ENCODE measurements around the gene TESK1. TPM values are rescaled to one million over a fixed set of nuclear protein-coding genes. Genes with fewer than 3 reads are reported as not detected.

TESK1 gene
- total RNA-seq, result 10 to 100 TPM; 23.2 to 44.3 (median 37.6) TPM

- DNase-seq, result peak; percentile 86 to 88
- Histone ChIP-seq H3K9me3 (no peaks in the 10 kb centered on the region), H3K4me1 (peaks cover 12 to 21% of the 10 kb centered on the region in 2 donors), H3K4me3 (replicated peaks in 1 of 3) (peak within 1 kb of the TSS; percentile 53 to 91 (median 76)), H3K36me3 (peaks cover 15 to 16% of the 10 kb centered on the region in 2 donors), H3K27me3 (no peaks in the 10 kb centered on the region), H3K27ac (peak within 1 kb of the TSS; percentile 81 to 93 (median 87))
- intact Hi-C loops (cut with DNase I), result loop anchor here (5.0 kb wide), 2 partner anchors 43 to 128 kb away; partner anchors contain the start of genes CREB3 and TLN1
- TF ChIP-seq CTCF (IDR thresholded peaks at IDR 0.05) (no peak), POLR2A (IDR thresholded peaks at IDR 0.05) (peak in 1 of 2 donors; percentile 46)
- WGBS, 2 donors, result 0 to 1% methylated on average over 13 to 18 of the region's 55 CpGs
Measured at GRCh38 chr9:35604578-35605350, at the start of gene TESK1. TSS of gene TESK1 (plus strand) at chr9:35605262. CDS start at chr9:35605620, 358 bp downstream.

GRCh38 chr9:35555881-35556280 is 49.2 kb upstream of the TESK1 start:
- WGBS, 2 donors, result 92 to 96% methylated on average over 7 to 10 of the region's 10 CpGs
- no peak overlapping the region for H3K4me3 ChIP-seq (replicated peaks in 1 of 3)
- TF ChIP-seq POLR2A (IDR thresholded peaks at IDR 0.05), result no peak
- TF ChIP-seq CTCF (IDR thresholded peaks at IDR 0.05), result no peak
- no peaks in the 10 kb centered on the region for H3K9me3 ChIP-seq
- peak overlapping the region in 2 of 3 donors; percentile 48 to 53 for H3K27ac ChIP-seq
- intact Hi-C loops (cut with DNase I), result loop anchor here (2.0 to 10.0 kb wide), 2 partner anchors 67 to 441 kb away; partner anchors contain the start of gene ATOSB
- H3K27me3 ChIP-seq, result no peaks in the 10 kb centered on the region
- H3K36me3 ChIP-seq, result peaks cover 26 to 37% of the 10 kb centered on the region in 2 donors
- no peak for DNase-seq
- H3K4me1 ChIP-seq, result peaks cover 16 to 34% of the 10 kb centered on the region in 2 donors

GRCh38 chr9:35556776-35557175 is 48.3 kb upstream of the TESK1 start:
- 33 to 49% methylated on average over 3 of the region's 3 CpGs for WGBS, 2 donors
- intact Hi-C loops (cut with DNase I), result loop anchor here (10.0 kb wide), 1 partner anchor 442 kb away; the partner anchor contains the start of gene ATOSB
- Histone ChIP-seq H3K36me3 (peaks cover 26 to 37% of the 10 kb centered on the region in 2 donors), H3K9me3 (no peaks in the 10 kb centered on the region), H3K27ac (peak overlapping the region; percentile 4 to 53 (median 48)), H3K4me3 (replicated peaks in 1 of 3) (no peak overlapping the region), H3K27me3 (no peaks in the 10 kb centered on the region), H3K4me1 (peaks cover 16 to 34% of the 10 kb centered on the region in 2 donors)
- TF ChIP-seq POLR2A (IDR thresholded peaks at IDR 0.05), result no peak
- peak; percentile 57 to 58 for DNase-seq

- Histone ChIP-seq H3K27ac (peak overlapping the region; percentile 4 to 53 (median 48)), H3K27me3 (no peaks in the 10 kb centered on the region), H3K4me1 (peaks cover 16 to 34% of the 10 kb centered on the region in 2 donors), H3K9me3 (no peaks in the 10 kb centered on the region), H3K4me3 (replicated peaks in 1 of 3) (no peak overlapping the region), H3K36me3 (peaks cover 26 to 37% of the 10 kb centered on the region in 2 donors)
- no peak for TF ChIP-seq CTCF (IDR thresholded peaks at IDR 0.05)
- no peak for TF ChIP-seq POLR2A (IDR thresholded peaks at IDR 0.05)
- 32 to 50% methylated on average over 6 of the region's 6 CpGs for WGBS, 2 donors
- DNase-seq, result peak; percentile 73 to 76
- intact Hi-C loops (cut with DNase I), result loop anchor here (10.0 kb wide), 1 partner anchor 443 kb away; the partner anchor contains the start of gene ATOSB
Measured at GRCh38 chr9:35557320-35557719, 47.7 kb upstream of the TESK1 start.

- peak overlapping the region in 1 of 3 donors; percentile 53 for H3K27ac ChIP-seq
- H3K4me1 ChIP-seq, result peaks cover 16 to 29% of the 10 kb centered on the region in 2 donors
- no peaks in the 10 kb centered on the region for H3K9me3 ChIP-seq
- intact Hi-C loops (cut with DNase I), result loop anchor here (10.0 kb wide), 1 partner anchor 443 kb away; the partner anchor contains the start of gene ATOSB
- TF ChIP-seq POLR2A (IDR thresholded peaks at IDR 0.05) (no peak), CTCF (IDR thresholded peaks at IDR 0.05) (no peak)
- no peak overlapping the region for H3K4me3 ChIP-seq (replicated peaks in 1 of 3)
- DNase-seq, result no peak
- WGBS, 2 donors, result 88 to 94% methylated on average over 7 to 8 of the region's 11 CpGs
- H3K27me3 ChIP-seq, result no peaks in the 10 kb centered on the region
- H3K36me3 ChIP-seq, result peaks cover 26 to 37% of the 10 kb centered on the region in 2 donors
Measured at GRCh38 chr9:35558185-35558584, 46.9 kb upstream of the TESK1 start.

All from thyroid gland (tissue), 4 donors.